CD14-positive monocyte (primary cell): Measurements from ENCODE around the gene SPINT3. TPM values are rescaled to one million over a fixed set of nuclear protein-coding genes. Genes with fewer than 3 reads are reported as not detected.

Source experiments
- DNase-seq, 3 donors: peaks; one replicate each; pipeline ENCODE4 v3.0.0-alpha.2; 2011 to 2022
- H2AFZ ChIP-seq: 2 replicates; pipeline ENCODE4 v1.6.0; 2012; ENCODE audit warnings: mild to moderate bottlenecking, low read depth, low read length, inconsistent platforms; ENCODE audit not compliant: insufficient read depth, poor library complexity, severe bottlenecking
- H3K27ac ChIP-seq, 2 donors: 1 replicate in 1 of 2; 2 replicates in 1 of 2; pipeline ENCODE4 v1.5.1; 2012 to 2013; ENCODE audit warnings: low read length in 2 of 2, control low read depth in 1 of 2, inconsistent platforms in 1 of 2, low read depth in 1 of 2, mild to moderate bottlenecking in 1 of 2
- H3K27me3 ChIP-seq, 2 donors: one replicate each; pipeline versions ENCODE4 v1.6.0 to v1.6.1; 2011 to 2013; ENCODE audit warnings: low read length in 2 of 2; ENCODE audit not compliant: control insufficient read depth in 2 of 2, insufficient read depth in 2 of 2
- H3K36me3 ChIP-seq, 2 donors: replicated peaks in 1 of 2; 1 replicate in 1 of 2; 2 replicates in 1 of 2; pipeline versions ENCODE4 v1.5.1 to v1.6.1; 2012 to 2013; ENCODE audit warnings: low read length in 2 of 2, control low read depth in 1 of 2, inconsistent platforms in 1 of 2, mild to moderate bottlenecking in 1 of 2; ENCODE audit not compliant: insufficient read depth in 2 of 2, control insufficient read depth in 1 of 2
- H3K4me1 ChIP-seq, 2 donors: 1 replicate in 1 of 2; 2 replicates in 1 of 2; pipeline versions ENCODE4 v1.5.1 to v1.6.1; 2012 to 2013; ENCODE audit warnings: low read length in 2 of 2, control low read depth in 1 of 2, inconsistent platforms in 1 of 2, mild to moderate bottlenecking in 1 of 2, moderate library complexity in 1 of 2; ENCODE audit not compliant: insufficient read depth in 2 of 2, control insufficient read depth in 1 of 2
- H3K4me2 ChIP-seq: replicated peaks from 2 replicates; pipeline ENCODE3; 2012; ENCODE audit warnings: low read length, moderate library complexity, mild to moderate bottlenecking; ENCODE audit not compliant: poor library complexity, severe bottlenecking; ENCODE audit errors: extremely low read depth
- H3K4me3 ChIP-seq, 3 experiments: fragments of 200-600 bp in 1 of 3; sonication (generic) in 1 of 3; replicated peaks in 1 of 3; 1 replicate in 2 of 3; 2 replicates in 1 of 3; pipeline ENCODE4 v1.5.1; 2011 to 2013; ENCODE audit warnings: low read length in 3 of 3, mild to moderate bottlenecking in 3 of 3, control low read depth in 2 of 3, low read depth in 2 of 3, inconsistent platforms in 1 of 3, moderate library complexity in 1 of 3
- H3K79me2 ChIP-seq: 2 replicates; pipeline ENCODE4 v1.6.0; 2012; ENCODE audit warnings: mild to moderate bottlenecking, control low read depth, inconsistent platforms, low read length, moderate library complexity; ENCODE audit not compliant: insufficient read depth
- H3K9ac ChIP-seq: 2 replicates; pipeline ENCODE4 v1.6.0; 2017; ENCODE audit warnings: low read length, mild to moderate bottlenecking; ENCODE audit not compliant: insufficient read depth, poor library complexity, severe bottlenecking
- H3K9me3 ChIP-seq, 2 donors: replicated peaks in 1 of 2; 1 replicate in 1 of 2; 2 replicates in 1 of 2; pipeline versions ENCODE4 v1.5.1 to v1.6.1; 2012 to 2013; ENCODE audit warnings: low read length in 2 of 2, control low read depth in 1 of 2; ENCODE audit not compliant: control insufficient read depth in 1 of 2, insufficient read depth in 1 of 2
- H4K20me1 ChIP-seq: 2 replicates; pipeline ENCODE4 v1.6.0; 2012; ENCODE audit warnings: mild to moderate bottlenecking, low read length, control low read depth, moderate library complexity; ENCODE audit not compliant: insufficient read depth
- H3K27ac Mint-ChIP-seq, 7 donors: one replicate each; pipeline ENCODE4 v1.8.0; 2020; ENCODE audit warnings: mild to moderate bottlenecking in 7 of 7, mixed read lengths in 7 of 7, moderate library complexity in 6 of 7, inconsistent platforms in 2 of 7
- H3K27me3 Mint-ChIP-seq, 3 donors: one replicate each; pipeline ENCODE4 v1.8.0; 2021 to 2022; ENCODE audit warnings: low read depth in 3 of 3, mild to moderate bottlenecking in 3 of 3, mixed read lengths in 3 of 3, moderate library complexity in 3 of 3, inconsistent platforms in 1 of 3
- H3K36me3 Mint-ChIP-seq, 2 donors: one replicate each; pipeline ENCODE4 v1.8.0; 2020; ENCODE audit warnings: mixed read lengths in 2 of 2, inconsistent platforms in 1 of 2, mild to moderate bottlenecking in 1 of 2
- H3K4me1 Mint-ChIP-seq: one replicate; pipeline ENCODE4 v1.8.0; 2020; ENCODE audit warnings: mild to moderate bottlenecking, mixed read lengths
- H3K4me3 Mint-ChIP-seq, 2 donors: one replicate each; pipeline ENCODE4 v1.8.0; 2020; ENCODE audit warnings: mild to moderate bottlenecking in 2 of 2, mixed read lengths in 2 of 2, moderate library complexity in 1 of 2
- H3K9me3 Mint-ChIP-seq, 7 donors: one replicate each; pipeline ENCODE4 v1.8.0; 2020 to 2022; ENCODE audit warnings: mixed read lengths in 7 of 7, mild to moderate bottlenecking in 6 of 7, moderate library complexity in 6 of 7, inconsistent platforms in 2 of 7
- WGBS: methylation state at CpG from one replicate; pipeline ENCODE4 v1.1.5; 2013; ENCODE audit warnings: missing lambda C conversion rate; ENCODE audit not compliant: insufficient coverage; 5-methylcytosine and 5-hydroxymethylcytosine counted together
- intact Hi-C, 2 donors: fragments of 100-400 bp; cut with micrococcal nuclease; formaldehyde crosslinking; loops; one replicate each; pipeline versions ENCODE4 v1.15.0 to v1.15.1; 2023
- polyA plus RNA-seq, 3 donors: library from polyadenylated mRNA; depleted of rRNA in 1 of 3; unstranded in 2 of 3; stranded (reverse) in 1 of 3; fragments of 300-500 nt in 2 of 3; fragments of >200 nt in 1 of 3; fragmentation: Illumina TruSeq in 2 of 3; gene quantifications; 1 replicate in 2 of 3; 2 replicates in 1 of 3; pipeline ENCODE4 v1.2.3, GENCODE V29; 2012 to 2021
- TF ChIP-seq, protein P1 (sequence below): fragments of 200-600 bp; IDR thresholded peaks from one replicate; pipeline ENCODE4 v1.8.0; 2022; ENCODE audit warnings: antibody characterized with exemption, mild to moderate bottlenecking

The SPINT3 gene
- polyA plus RNA-seq, 3 donors, result not detected

GRCh38 chr20:45555198-45555597 is 39.8 kb upstream of the SPINT3 start:
- Mint-ChIP-seq H3K4me1 (no peaks in the 10 kb centered on the region), H3K4me3 (no peak overlapping the region), H3K9me3 (peaks cover 0 to 4% (median 3%) of the 10 kb centered on the region in 7 donors), H3K27ac (no peak overlapping the region), H3K36me3 (no peaks in the 10 kb centered on the region), H3K27me3 (peaks cover 3 to 10% (median 8%) of the 10 kb centered on the region in 3 donors)
- TF ChIP-seq, protein P1, sequence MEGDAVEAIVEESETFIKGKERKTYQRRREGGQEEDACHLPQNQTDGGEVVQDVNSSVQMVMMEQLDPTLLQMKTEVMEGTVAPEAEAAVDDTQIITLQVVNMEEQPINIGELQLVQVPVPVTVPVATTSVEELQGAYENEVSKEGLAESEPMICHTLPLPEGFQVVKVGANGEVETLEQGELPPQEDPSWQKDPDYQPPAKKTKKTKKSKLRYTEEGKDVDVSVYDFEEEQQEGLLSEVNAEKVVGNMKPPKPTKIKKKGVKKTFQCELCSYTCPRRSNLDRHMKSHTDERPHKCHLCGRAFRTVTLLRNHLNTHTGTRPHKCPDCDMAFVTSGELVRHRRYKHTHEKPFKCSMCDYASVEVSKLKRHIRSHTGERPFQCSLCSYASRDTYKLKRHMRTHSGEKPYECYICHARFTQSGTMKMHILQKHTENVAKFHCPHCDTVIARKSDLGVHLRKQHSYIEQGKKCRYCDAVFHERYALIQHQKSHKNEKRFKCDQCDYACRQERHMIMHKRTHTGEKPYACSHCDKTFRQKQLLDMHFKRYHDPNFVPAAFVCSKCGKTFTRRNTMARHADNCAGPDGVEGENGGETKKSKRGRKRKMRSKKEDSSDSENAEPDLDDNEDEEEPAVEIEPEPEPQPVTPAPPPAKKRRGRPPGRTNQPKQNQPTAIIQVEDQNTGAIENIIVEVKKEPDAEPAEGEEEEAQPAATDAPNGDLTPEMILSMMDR, result no peak
- Histone ChIP-seq H3K79me2 (no peaks in the 10 kb centered on the region), H2AFZ (no peak overlapping the region), H3K4me1 (no peaks in the 10 kb centered on the region), H3K27ac (no peak overlapping the region), H3K27me3 (peaks cover 0 to 6% of the 10 kb centered on the region in 2 donors), H3K9me3 (no peaks in the 10 kb centered on the region), H3K36me3 (no peaks in the 10 kb centered on the region), H3K4me2 (no peak overlapping the region), H4K20me1 (no peaks in the 10 kb centered on the region), H3K9ac (no peak overlapping the region), H3K4me3 (no peak overlapping the region)
- DNase-seq, result no peak
- intact Hi-C loops, result no loop called here
- WGBS, result 83% methylated on average over 1 of the region's 1 CpG

DNA sequence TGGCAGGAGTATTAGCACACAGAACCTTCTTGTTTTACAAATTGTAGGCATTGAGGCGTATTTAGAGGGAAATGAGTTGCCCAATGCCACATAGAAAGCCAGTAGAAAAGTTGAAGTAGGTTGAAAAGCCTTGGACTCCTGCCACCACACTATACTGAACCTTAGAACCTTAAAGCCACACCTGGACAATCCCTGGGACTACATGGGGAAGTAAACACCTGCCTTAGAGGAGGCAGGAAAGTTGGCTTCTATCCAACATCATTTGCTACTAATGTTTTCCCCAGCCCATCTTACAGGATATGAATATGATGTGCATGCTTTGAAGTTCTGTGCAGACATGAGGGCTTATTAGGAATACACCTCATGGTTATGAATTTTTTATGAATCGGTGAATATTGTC is 37.0 kb upstream of the SPINT3 start:
- Histone ChIP-seq H3K9ac (no peak overlapping the region), H3K9me3 (no peaks in the 10 kb centered on the region), H3K4me1 (no peaks in the 10 kb centered on the region), H3K79me2 (no peaks in the 10 kb centered on the region), H3K4me2 (no peak overlapping the region), H3K4me3 (no peak overlapping the region), H3K27me3 (no peaks in the 10 kb centered on the region), H3K36me3 (no peaks in the 10 kb centered on the region), H3K27ac (no peak overlapping the region), H4K20me1 (no peaks in the 10 kb centered on the region), H2AFZ (no peak overlapping the region)
- H3K27ac Mint-ChIP-seq, result no peak overlapping the region
- DNase-seq, result no peak
- H3K27me3 Mint-ChIP-seq, result peaks cover 6 to 20% (median 6%) of the 10 kb centered on the region in 3 donors
- no peaks in the 10 kb centered on the region for H3K36me3 Mint-ChIP-seq
- TF ChIP-seq, protein P1, result no peak
- no peak overlapping the region for H3K4me3 Mint-ChIP-seq
- WGBS, result 100% methylated on average over 1 of the region's 2 CpGs
- peaks cover 0 to 4% (median 3%) of the 10 kb centered on the region in 7 donors for H3K9me3 Mint-ChIP-seq
- H3K4me1 Mint-ChIP-seq, result no peaks in the 10 kb centered on the region
- intact Hi-C loops, result no loop called here
